NCI-H1436 (cell line): ENCODE data around the gene PRR19.

Source experiments
- DNase-seq: peaks from one replicate; lab custom pipeline; 2025; lab: John Stamatoyannopoulos, UW

The PRR19 gene

DNA sequence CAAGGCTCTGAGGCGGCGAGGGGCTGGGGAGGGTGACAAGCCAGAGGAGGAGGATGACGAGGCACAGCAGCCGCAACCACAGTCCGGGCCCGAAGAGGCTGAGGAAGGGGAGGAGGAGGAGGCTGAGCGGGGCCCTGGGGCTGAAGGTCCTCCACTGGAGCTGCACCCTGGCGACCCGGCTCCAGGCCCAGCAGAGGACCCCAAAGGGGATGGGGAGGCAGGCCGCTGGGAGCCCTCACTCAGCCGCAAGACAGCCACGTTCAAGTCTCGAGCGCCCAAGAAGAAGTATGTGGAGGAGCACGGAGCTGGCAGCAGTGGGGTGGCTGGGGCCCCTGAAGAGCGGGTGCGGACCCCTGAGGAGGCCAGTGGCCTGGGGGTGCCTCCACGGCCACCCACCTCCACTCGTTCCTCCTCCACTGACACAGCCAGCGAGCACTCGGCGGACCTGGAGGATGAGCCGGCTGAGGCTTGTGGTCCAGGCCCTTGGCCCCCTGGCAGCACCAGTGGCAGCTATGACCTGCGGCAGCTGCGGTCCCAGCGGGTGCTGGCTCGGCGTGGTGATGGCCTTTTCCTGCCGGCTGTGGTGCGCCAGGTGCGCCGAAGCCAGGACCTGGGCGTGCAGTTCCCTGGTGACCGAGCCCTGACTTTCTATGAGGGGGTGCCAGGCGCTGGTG lies 29.9 kb upstream of the PRR19 start:
- no peak for DNase-seq

DNA sequence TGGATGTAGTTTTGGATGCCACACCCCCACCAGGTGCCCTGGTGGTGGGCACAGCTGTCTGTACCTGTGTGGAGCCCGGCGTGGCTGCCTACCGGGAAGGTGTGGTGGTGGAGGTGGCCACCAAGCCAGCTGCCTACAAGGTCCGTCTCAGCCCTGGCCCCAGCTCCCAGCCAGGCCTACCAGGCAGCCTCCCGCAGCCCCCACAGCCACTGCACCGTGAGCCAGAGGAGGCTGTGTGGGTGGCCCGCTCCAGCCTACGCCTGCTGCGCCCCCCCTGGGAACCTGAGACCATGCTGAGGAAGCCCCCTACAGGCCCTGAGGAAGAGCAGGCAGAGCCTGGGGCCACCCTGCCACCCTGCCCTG lies 29.4 kb upstream of the PRR19 start:
- no peak for DNase-seq

DNA sequence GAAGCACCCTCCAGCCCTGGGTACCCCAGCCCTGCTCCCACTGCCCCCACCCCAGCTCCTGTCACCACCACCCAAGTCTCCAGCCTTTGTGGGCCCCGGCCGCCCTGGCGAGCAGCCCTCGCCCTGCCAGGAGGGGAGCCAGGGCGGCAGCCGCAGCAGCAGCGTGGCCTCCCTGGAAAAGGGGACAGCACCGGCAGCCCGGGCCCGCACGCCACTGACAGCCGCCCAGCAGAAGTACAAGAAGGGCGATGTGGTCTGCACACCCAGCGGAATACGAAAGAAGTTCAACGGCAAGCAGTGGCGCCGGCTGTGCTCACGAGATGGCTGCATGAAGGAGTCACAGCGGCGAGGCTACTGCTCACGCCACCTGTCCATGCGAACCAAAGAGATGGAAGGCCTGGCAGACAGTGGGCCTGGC lies 28.9 kb upstream of the PRR19 start:
- DNase-seq: no peak

DNA sequence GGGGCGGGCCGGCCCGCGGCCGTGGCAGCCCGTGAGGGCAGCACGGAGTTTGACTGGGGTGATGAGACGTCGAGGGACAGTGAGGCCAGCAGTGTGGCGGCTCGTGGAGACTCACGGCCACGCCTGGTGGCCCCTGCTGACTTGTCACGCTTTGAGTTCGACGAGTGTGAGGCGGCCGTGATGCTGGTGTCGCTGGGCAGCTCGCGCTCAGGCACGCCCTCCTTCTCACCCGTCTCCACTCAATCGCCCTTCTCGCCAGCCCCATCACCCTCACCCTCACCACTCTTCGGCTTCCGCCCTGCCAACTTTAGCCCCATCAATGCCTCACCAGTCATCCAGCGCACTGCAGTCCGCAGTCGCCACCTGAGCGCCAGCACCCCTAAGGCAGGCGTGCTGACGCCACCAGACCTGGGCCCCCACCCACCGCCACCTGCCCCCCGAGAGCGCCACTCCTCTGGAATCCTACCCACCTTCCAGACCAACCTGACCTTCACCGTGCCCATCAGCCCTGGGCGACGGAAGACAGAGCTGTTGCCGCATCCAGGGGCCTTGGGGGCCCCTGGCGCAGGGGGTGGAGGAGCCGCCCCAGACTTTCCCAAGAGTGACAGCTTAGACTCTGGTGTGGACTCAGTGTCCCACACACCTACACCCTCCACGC lies 28.4 kb upstream of the PRR19 start:
- DNase-seq: no peak

DNA sequence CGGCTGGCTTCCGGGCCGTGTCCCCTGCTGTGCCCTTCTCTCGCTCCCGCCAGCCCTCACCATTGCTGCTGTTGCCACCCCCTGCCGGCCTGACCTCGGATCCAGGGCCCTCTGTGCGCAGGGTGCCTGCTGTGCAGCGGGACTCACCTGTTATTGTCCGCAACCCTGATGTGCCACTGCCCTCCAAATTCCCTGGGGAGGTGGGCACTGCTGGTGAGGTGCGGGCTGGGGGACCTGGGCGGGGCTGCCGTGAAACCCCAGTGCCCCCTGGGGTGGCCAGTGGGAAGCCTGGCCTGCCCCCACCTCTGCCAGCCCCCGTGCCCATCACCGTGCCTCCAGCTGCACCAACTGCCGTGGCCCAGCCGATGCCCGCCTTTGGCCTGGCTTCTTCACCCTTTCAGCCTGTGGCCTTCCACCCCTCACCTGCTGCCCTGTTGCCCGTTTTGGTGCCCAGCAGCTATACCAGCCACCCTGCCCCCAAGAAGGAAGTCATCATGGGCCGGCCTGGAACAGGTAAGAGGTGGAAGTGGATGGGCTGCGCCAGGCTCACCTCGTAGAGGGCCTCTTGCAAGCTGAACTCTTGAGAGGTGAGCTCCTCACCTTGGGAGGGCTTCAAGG lies 27.8 kb upstream of the PRR19 start:
- no peak for DNase-seq

DNA sequence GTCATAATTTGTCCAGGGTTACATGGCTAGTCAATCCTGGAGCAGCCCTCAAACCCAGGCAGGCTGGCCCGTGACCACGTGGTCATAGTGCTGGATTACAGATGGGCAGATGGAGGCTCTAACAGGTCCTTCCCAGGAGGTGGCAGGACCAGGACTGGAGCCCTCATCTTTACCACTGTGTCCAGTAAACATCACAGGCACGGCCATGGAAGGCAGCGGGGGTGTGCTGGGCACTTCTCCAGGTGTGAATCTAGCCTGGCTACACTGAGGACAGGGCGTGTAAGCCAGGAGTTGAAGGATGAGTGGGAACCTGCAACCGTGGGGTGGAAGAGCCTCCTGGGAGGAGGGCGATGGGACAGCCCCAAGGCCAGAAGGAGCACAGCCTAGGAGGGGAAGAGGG lies 26.8 kb upstream of the PRR19 start:
- DNase-seq: no peak

DNA sequence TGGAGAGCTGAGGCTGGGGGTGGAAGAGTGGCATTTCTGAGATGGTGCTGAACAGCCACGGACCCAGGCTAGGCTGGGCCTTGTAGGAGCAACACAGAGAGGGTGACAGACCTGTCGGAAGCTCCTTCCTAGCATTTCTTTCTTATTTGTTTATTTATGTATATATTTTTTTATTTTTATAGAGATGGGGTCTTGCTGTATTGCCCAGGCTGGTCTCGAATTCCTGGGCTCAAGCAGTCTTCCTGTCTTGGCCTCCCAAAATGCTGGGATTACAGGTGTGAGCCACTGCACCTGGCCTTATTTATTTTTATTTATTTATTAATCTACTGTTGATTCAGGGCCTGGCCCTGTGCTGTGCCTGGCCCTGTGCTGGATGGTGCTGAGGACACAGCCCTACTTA lies 26.4 kb upstream of the PRR19 start:
- DNase-seq: no peak

DNA sequence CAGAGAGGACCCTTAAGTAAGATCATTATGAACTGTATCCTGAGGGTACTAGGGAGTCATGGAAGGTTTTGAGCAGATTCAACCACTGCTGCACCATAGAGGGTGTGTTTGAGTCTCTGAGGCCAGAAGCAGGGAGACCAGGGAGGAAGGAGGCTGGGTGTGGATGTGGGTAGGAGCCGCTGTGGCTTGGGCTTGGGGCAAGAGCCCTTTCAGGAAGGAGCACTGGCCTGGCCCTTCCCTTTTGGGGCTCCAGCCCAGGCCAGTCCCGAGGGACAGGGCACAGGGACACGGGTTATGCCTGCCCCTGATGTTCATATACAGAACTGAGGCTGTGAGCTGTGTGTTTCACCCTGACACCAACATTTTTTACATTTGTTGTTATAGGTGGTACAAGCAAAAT lies 25.6 kb upstream of the PRR19 start:
- no peak for DNase-seq

DNA sequence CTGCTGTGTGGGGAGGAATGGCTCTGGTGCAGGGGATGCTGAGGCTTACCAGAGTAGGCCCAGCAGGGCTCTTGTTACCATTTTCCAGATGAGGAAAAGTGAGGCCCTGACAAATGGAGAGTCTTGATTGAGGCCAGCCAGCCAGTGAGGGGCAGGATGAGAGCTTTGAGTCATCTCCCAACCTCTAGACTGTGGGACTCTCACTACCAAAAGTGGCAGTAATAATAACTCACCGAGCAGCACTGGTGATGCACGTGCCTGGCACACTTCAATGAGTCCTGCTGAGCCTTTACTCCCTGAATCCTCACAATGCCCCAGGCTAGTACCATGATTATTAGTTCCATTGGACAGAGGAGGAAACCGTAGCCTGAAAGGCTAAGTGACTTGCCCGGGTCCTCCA lies 25.1 kb upstream of the PRR19 start:
- DNase-seq: no peak

DNA sequence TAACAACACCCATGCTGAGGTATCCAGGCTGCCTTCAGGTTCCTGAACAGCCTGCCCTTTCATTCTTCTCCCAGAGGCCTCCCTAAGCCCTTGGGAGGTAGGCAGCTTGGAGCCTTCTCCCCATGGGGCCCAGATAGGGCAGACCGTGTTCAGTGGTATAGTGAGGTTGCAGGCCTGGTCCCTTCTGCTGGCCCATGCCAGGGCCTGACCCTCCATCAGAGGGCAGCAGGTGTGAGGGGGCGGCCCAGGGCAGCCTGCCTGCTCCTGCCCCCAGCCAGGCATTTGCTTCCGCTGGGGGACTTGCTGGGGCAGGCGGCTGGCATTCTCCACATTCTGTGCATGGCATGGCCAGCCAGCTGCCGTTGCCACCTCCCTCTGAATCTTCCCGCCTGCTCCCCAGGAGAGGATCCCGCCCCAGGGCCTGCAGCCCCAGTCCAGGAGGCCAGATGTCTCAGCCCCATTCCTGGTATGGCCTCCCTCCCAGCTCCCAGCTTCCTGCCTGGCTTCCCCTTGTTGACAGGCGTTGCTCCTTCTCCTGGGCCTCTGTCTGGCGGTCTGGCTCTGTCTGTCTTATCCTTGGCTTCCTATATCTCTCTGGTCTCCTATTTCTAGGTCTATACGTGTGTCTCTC lies 24.0 kb upstream of the PRR19 start:
- no peak for DNase-seq

DNA sequence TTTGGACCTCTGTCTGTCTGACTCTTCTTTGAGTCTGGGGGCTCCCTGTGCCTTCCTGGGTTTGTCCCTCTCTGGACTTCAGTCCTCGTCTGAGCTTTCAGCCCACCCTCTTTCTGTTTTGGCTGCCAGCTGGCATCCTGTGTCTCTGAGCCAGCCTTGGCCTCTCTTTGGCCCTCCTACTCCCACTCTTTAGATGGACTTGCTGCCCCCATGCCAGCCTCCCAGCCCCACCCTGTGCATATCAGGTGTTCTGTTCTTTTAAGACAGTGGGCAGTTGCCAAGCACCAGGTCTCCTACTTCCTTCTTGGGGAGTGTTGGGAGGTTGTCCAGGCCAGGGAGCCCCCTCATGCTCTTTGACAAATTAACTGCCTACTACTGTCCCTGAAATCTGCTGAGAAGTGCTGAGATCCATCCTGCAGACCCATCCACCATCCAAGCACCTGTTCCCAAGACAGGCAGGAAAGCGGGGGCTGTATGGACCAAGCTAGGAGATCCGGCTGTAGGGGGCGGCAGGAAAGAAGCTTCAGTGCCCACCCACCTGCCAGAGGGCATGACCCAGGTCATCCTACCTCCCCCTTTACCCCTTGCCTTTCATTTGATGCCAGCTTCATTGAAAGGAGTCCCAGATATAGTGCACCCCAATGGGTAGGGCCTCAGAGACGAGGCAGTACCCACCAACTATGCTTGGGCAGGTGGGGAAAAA lies 23.3 kb upstream of the PRR19 start:
- no peak for DNase-seq

DNA sequence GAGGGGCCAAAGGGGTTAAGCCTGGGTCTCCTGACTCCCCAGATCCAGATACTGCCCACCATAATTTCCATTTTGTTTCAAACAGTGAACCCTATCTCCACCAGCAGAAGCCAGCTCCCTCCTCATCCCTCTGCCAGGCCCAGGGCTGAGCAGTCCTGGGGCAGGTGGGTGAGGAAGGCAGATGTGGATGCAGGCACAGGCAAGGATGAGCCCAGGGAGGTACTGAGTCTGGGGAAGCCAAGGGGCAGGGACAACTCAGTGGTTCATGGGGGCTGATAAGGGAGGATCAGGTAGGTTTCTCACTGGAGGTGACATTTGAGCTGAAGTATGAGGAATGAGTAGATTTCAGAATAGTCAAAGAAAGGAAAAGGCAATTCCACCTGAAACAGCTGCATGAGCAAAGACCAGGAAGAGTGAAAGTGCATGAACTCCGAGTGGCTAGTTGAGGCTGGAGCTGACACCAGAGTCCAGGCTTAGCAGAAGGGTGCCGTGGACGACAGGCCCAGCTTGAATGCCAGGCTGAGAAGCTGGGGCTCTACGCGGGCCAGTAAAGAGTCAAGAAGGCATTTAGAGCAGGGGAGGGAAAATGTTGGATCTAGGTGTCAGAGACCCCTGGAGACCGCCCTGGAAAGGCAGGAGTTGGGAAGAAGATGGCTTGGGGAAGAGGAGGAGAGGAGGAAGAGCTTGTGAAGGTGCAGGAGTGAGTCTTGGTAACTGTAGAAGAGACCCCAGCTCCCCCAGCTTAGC lies 22.6 kb upstream of the PRR19 start:
- DNase-seq: no peak

DNA sequence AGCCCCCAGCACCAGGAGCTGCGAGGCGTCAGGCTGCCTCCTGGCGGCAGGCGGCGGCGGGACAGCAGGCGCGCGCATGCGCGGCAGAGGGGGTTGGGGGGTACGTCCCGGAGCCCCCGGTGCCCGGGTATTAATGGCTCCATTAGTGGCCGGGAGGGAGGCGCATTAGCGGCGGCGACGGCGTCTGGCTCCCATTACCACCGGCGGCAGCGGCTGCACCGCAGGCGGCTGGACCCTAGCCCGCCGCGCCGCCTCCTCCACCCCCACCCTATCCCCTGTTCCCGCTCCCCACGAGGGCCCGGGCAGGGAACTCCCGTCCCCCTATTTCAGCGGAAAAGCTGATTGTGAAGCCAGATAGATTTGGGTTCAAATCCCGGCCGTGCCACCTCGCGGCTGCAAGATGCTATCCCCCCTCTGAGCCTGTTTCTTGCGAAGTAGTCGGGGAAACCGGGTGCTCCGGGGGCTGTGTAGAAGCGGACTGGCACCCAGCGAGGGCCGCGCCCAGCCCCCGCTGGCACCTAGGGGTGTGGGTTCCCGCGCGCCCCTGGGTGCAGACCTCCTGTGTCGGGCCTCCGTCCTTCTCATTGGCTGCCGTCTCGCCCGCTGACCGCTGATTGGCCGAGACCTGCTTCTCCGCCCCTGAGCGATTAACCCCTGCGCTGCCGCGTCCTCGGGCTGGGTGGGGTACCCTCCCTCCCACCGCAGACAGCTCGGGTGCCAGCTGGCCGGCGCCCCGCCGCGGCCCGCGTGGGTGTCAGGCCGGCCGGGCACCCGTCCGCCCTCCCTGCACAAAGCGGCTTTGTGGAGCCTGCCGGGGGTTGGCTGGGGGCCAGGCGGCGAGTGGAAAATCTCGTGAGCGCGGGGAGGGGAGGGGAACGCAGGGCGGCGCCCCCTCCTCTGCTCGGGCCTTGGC lies 21.8 kb upstream of the PRR19 start:
- peak; percentile 93 for DNase-seq

DNA sequence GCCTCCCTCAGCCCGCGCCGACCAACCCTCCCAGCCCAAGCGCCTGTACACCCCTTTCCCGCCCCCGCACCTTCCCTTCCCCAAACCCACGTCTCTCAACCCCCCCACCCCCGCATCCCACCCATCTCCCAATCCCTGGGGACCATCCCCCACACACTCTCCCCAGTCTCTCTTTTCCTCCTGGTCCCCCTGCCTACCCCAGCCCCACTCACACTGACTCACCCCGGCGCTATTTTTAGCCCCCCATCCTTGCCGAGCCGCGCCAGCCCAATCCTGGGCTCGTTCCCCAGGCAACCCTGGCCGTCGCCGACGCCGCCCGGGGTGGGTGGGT lies 21.2 kb upstream of the PRR19 start:
- DNase-seq: peak; percentile 64

DNA sequence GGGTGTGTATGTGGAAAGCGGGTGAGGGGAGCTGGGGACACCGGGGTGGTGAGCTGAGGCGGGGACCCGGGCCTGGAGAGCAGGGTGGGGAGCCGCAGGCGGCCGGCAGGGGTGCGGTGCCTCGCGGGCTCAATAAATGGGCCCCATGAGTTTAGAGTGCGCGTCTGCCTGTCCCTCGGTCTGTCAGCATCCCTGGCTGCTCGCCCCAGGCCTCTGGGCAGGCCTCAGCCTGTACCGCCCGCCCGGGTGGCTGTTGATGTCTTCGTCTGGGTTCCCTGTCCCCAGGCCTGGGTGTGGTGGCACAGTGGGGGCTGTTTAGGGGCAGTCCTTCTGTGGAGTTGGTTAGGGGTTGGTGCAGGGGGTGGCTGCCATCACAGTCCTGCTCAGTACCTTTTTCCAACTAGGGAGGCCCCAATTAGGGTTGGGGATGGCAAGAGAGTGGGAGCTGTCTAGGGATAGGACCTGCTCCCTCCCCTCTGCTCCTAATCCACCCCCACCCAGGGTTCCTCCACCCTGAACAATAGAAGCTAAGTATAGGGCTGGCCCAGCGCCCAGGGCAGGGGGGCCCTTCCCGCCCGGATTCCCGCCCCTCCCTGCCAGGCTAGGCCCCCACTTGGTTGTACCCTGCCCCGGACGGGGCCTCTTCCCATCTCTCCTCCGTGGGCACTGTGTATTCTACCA lies 20.6 kb upstream of the PRR19 start:
- peak; percentile 40 for DNase-seq

DNA sequence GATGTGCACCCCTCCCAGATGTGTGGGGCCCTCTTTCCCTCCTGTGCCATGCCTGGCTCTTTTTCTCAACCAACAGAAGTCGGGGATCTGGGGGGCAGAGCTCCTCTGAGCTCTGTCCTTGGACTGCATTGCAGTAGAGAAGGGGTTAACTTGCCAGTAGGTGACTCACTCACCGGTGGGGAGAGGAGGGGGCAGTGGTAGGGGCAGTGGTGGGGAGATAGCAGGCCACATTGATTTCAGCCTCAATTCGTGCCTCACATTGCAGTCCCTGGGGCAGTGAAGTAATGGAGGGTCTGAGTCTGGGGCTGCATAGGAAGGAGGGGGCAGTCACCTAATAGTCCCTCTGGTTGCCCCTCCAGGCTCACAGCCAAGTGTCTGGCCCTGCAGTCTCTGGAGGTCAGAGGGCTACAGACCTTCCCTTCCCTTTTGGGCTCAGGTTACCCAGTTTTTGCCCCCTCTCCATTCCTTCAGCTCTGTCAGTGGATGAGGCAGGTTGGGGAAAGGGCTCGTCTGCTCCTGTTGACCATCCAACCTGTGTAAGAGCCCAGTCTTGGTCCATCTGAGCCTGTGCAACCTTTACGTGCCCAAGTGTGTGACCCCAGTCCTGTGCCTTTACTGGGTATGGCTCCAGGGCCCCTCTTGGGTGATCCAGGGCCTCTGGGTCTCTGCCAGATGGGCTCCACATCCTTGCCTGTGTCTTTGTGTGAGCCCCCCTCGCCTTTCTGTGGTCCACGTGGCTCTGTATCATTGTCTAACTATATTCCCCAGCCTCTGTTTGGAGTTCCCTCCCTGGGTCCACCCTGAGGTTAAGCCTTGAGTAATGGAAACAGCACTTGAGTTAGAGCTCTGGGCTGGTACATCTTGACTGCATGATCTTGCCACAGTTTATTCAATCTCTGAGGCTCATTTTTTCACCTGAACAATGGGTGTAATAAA lies 19.8 kb upstream of the PRR19 start:
- peak; percentile 14 for DNase-seq

DNA sequence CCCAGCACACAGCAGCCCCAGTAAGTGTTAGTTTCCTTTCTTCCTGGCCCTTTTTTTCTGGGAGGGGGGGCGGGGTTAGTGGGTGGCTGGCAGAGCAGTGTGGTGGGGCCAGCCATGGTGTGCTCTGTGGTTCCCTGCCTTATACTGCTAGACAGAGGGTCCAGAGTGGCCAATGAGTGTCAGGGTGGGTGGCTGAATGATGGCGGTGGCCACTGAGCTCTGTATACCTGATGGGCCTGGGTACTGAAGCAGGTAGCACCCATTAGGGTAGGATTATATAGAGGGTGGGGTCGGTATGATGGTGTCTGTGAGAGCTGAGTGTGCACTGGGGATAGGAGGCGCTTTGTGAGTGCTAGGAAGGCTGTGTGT lies 19.1 kb upstream of the PRR19 start:
- no peak for DNase-seq

DNA sequence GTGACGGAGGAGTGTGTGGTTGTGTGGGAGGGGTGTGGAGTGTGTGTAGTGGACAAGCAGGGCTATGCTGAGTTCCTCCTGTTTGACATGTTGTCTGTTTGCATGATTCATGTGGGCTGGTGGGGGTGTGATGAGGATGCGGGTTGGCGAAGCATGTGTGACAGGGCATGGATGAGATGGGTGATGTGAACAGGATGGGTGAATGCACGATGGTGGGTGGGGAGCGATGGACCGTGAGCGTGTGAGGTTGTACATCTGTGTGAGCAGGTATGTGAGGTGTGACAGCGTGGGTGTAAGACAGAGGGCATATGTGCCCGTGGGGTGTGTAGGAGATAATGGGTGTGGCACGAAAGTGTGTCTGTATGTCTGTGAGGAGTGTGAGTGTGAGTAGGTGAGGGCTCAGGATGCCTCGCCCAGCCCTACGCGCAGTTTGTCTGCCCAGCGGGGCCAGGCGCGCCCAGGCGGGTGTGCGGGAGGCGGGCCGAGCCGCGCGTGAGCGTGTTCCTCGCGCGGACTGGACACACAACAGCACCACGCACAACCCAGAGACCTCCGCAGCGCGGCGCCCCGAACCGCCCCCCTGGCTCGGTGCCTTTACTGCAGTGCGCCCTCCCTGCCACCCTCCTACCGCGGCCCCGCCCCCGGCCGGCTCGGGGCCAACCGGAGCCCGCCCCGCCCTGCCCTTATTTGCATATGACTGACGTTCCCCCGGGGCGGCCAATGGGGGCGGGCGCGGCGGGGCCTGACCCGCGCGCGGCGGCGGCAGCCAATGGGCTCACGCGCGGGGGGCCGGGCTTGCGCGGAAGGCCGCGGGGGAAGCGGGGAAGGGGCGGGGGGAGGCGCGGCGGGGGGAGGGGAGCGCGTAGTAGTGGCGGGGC lies 18.5 kb upstream of the PRR19 start:
- DNase-seq: peak; percentile 96
